Measurements from ENCODE around the gene SETBP1.

- no peak for TF ChIP-seq CTCF (IDR thresholded peaks at IDR 0.05; ENCODE audit: insufficient read depth, low read depth, low read length)
- no peak for TF ChIP-seq EZH2 (IDR thresholded peaks at IDR 0.05; ENCODE audit: insufficient read depth, low read length)
Measured at GRCh38 chr18:44695503-44695902, 14.8 kb downstream of the SETBP1 start.

Data from astrocyte (in vitro differentiated cells and primary cell).